GM21423 (cell line): ENCODE measurements around the gene PTPRD.

Experiments
- ATAC-seq: cut with Tn5 transposase; IDR thresholded peaks from one replicate; pipeline ENCODE4 v1.9.1; 2021; ENCODE audit warnings: mild to moderate bottlenecking, moderate library complexity; ENCODE audit not compliant: unreplicated experiment

Gene PTPRD

DNA sequence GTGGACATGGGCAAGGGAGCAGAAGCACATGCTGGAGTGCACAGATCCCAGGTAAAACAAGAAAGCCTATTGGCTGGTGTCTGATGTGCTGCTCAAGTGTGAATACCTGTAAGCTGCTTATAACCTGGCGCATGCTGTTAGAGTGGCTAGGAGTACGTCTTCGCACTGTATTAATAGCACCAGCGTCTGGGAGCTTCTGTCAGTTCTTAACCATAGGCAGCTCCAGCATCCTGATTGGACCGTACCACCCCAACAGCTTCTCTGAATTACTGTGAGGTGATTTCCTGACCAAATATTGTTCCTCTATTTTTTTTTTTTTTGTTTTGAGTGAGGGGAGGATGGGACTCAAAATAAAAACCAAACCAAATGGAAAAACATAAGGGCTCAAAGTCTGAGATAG is 987.6 kb downstream of the PTPRD start:
- ATAC-seq = no peak

DNA sequence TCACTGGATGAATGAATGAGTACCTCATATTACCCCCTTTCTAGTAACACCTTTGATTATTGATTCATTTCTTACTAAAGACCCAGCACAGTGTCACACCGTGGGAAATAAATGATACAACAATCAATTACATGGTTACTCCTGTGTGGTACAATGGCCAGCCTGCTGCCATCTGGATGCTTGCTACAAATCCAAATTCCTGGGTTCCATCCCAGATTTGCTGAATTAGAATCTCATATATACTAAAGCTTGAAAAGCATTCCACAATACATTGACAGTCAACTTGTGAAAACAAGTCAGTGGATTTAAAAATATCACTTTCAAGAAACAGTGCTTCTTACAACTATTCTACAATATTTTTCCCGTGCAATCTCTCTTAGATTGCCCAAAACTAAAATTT is 989.3 kb downstream of the PTPRD start:
- ATAC-seq = no peak

DNA sequence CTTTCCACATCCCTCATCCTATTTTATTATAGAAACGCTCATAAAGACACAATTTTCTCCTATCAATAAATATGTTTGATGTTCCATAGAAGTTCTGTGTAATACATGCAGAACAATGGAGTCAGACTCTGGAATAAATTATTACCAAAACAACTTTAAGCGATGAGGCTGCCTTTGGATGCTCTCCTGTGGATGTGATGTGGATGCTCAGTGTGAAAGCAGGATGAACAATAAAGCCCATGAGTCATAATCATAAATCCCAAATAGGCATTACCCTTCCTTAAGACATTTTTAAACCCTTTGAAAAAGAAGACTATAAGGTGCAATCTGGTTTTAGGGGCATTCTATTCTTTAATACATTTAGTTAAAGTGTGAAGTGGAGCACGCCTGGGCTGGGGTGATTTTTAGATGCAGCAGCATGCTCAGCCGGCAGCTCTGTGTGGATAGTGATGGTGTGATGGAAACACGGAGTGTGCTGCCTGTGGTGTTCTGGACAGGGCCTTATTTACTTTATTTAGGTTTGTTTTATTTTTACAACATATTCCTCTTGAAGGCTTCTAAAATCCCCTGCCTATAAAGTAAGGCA is 991.4 kb downstream of the PTPRD start:
- ATAC-seq = no peak

DNA sequence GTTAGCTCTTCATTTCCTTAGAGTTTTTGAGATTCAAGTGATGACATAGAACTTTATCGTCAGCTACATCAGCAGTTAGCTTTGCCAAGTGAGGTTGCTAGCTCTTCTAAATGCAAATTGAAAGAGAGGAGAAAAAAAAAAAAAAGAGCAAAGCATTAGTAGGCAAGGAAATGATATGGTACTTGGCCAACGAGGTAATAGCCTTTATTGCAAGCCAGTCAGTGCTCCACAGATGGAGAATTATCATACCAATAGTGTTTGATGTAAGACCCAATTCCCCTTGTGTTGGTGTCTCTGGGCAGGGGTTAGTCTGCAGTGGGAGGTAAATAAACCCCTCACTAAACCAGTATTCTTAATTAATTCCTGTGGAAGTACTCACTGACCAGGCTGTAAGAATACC is 992.1 kb downstream of the PTPRD start:
- no peak for ATAC-seq

DNA sequence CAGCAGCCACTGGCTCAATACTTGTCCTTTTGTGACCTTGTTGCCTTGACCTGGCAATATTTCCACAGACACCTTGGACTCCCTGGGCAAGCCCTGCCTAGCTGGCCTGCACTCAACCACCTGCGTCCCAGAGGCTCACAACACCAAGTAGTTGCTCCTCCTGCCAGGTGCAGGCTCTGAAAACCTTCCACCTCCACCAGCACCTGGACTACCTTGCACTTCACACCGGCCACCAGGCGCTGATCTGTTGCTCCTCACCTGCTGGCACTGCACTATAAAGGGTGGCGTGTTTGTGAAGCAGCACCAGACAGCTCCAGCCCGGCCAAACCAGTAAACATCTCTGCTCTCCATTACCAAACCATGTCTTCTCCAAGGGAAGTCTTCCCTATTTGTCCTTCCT is 997.7 kb downstream of the PTPRD start:
- ATAC-seq = no peak

DNA sequence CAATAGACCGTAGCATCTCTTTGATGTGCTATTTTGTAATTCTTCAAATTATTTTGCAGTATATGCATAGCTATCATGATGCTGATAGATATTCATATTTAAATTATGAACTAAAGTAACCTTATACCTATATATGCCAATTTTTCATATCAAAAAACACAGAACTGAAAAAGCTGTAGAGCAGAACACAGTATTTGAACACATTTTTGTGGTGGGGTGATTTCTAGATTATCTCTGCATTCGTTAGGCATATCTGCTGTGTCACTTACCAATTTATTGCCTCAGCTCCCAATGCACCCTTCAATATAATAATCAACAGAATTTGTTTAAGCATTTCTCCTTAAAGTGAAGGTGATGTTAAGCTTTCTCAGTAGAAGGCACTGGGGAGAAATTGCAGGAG is 998.2 kb downstream of the PTPRD start:
- no peak for ATAC-seq

DNA sequence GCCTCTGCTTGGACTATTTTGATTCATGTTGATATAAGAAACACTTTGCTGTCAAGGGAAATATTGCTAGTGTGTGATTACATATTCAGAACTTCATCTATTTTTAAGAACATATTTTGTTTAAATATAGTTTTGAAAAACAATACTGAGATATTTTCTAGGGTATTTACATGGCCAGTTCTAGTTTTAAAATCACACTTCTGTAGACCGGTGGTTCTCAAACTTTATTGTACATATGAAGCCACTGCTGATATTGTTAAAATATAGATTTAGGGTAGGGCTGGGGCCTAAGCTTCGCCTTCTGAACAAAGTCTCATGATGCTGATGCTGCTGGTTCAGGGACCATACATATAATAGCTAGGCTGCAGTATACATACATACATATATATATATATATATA is 1000.0 kb downstream of the PTPRD start:
- no peak for ATAC-seq

DNA sequence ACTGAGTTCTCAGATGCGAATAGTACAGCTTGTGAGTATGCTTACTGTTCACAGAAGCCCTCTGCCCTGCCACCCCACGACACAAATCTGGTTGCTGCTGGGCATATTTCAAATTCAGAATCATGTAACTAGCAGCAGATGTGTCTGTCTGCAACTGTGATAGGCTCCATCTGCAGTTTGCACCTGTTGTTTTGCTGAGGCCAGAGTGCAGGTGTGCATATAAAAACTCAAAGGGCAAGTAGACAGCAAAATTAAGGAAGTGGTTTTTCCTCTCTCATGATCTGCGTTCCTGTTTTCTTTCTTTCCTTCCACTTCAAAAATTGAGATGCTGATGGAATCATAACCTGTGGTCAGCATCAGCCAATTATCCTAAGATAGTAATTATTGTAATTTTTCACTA is 1000.5 kb downstream of the PTPRD start:
- ATAC-seq = peak; percentile 69

DNA sequence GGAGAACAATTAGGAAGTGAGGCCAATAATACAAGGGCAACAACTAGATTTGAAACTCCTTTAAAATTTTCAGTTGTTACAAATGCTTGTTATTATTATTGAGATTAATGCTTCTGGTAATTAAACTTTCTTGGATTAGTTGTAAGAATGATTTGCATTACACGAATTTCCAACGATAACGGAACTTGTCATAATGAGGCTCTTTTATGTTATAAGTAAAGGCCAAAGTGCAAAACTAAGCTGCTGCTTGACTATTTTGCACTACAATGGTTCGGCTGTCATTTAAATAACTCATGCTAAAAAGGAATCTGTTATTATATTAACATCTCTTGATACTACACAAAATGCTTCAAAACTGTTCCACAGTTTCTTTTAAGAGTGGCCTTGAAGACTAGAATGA is 1007.1 kb downstream of the PTPRD start:
- ATAC-seq = no peak

DNA sequence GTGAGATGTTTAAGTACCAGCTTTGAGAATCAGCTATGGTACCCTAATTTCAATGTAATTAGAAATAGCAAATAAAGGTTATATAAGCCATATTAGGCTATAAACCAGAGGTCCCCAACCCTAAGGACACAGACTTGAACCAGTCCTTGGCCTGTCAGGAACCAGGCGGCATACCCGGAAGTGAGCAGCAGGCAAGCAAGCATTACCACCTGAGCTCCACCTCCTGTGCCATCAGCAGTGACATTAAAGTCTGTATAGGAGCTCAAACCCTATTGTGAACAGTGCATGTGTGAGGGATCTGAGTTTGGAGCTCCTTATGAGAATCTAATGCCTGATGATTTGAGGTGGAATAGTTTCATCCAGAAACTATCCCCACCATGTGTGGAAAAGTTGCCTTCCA is 1009.5 kb downstream of the PTPRD start:
- ATAC-seq = no peak

DNA sequence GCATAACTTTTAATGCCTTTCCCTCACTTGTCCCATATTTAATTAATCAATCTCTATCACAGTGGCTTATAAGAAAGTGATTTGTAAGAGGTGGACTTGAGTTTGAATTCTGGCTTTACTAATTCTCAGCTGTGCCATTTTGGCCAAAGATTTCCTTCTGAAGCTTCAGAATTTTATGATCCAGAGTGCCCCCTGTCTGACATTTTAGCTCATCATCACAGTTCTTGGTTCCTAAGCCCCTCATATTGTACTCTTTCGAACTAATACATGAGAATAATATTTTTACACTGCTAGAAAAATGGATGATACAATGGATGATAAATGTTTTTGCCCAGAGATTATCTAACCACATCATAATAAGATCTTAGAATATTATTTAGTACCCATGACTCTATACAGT is 1014.1 kb downstream of the PTPRD start:
- no peak for ATAC-seq

DNA sequence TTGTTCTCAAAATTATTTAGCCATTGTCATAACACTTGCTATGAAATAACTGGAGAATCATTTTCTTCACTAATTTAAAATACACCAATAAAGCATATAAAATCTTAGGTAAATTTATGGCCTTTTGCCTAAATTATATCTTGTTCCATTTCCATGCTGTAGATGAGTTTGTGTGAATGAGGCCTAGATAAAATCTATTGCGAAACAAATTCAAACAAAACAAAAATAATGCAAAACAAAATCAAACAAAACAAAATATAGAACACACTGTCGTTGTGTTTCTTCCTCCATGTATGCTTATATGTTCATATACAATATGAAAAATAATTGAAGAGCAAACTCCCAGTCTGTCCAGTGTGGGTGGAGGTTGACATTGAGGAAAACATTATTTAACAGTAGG is 1020.7 kb downstream of the PTPRD start:
- ATAC-seq = no peak

DNA sequence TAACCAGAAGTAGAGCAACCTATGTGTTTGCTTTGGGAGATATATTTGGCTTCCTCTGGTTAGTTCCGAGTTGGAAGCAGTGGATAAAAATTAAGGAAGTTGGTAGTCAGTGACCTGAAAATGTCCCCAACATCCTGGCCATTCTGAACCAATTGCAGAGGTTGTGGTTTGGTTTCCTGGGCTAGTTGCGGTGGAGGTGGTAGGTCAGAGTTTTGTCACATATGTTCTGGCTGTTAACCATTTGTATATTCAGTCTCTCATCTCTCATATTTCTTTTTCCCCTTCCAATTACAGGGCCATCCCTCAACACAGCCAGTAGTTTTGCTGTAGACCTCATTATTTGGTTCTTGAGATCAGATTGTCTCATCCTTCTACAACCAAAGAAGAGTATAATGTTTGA is 1026.9 kb downstream of the PTPRD start:
- ATAC-seq = peak; percentile 57

DNA sequence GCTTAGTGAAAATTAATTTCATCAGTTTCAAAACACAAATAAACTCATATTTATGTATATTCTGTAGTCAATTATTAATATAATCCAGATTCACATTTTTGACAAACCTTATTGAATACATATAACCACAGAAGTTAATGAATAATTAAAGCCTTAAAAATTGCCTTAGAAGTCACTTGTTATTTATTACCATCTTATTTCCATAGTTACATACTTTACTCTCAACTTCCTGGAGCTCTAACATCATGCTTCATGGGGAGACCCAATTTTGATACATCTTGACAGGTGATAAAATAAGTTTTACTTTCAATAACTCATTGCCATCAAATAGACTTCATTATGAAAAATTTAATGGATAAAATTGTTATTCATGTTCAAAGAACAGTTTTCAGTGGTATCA is 1038.7 kb downstream of the PTPRD start:
- no peak for ATAC-seq

DNA sequence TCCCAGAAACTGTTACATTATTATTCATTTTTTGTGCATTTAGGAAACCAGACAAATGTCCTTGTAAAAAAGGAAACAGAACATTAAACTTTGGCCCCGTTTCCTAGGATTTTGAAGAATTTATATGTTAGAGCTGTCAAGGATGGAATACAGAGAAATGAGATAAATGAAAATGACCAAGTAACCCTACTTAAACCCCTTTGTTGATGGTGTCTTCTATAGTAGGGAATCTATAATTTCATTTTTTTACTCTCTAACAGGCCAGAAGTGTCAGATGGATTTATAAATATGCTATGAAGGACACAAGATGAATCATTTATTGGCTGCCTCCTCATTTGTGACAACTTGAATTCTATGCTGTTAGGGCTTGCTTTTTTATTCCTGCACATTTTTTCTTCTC is 1047.1 kb downstream of the PTPRD start:
- no peak for ATAC-seq

DNA sequence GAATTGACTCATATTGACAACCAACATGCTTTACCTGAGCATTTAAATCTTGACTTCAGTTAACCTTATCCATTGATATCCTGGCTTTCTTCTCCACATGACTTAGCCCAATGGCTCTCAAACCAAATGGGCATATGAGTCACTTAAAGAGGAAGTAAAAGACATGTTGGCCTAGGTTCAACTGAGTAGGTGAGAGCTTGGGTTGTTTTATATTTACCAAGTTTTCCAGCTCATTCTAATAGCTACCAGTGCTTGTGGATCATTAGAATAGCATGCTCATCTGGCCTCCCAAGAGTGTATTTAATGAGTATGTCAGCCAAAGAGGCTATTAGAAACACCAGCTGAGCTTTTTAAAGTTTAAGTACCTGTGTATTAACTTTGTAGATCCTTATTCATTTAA is 1049.0 kb downstream of the PTPRD start:
- ATAC-seq = no peak

DNA sequence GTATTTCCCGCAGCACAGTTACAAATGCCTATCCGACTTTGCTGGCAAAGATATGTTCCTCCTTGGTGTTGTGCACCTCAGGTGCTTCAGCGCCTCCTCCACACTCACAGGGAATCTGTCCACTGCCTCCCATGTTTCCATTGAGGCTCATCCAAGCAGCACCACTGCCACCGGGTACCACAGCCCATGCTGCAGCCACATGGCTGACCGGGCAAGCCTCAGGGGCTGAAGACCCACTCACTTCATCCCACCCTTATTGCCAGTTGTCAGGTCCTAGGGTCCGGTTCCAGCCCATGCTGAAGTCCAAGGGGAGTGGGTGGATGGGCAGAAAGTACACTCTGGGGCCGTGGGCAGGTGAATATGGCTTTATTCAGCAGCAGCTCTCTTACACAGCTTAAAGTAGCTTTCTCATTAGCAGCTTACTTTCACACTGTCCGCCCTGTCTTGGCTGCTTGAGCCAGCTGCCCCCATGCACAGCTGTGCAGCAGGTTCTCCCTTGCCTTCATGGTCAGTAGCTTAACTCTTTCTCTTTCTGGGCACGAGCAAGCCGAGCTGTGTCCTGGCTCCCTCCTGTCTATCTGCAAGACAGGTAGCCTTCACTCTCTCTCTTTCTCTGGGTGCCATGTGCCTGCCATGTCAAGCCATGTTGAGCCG is 1052.3 kb downstream of the PTPRD start:
- no peak for ATAC-seq

DNA sequence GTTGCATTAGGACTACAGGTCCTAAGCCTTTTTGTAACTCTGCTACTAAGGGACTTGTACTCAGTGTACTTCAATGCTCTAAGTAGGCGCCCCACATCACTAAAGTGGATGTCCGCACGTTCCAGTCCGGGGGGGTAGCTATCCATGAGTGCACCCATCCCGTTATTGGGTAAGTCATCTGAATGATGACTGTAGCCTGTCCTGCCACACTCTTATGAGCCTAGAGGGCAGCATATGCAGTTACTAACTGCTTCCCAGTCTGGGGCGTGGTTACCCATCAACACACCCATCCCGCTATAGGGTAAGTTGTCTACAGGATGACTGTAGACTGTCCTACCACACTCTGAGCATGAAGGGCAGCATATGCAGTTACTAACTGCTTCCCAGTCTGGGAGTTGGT is 1053.9 kb downstream of the PTPRD start:
- no peak for ATAC-seq

DNA sequence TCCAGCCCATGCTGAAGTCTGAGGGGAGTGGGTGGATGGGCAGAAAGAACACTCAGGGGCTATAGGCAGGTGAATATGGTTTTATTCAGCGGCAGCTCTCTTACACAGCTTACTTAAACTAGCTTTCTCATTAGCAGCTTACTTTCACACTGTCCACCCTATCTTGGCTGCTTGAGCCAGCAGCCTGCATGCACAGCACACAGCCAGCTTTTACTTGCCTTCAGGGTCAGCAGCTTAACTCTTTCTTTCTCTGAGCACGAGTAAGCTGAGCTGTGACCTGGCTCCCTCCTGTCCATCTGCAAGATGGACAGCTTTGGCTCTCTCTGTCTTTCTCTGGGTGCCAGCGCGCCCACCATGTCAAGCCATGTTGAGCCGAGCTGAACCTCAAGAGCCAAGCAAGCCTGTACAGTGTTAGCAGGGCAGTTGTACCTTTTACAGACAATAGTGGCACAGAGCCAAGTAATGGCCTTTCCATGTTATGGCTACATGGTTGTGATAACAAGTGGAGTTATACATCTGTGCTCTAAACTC is 1054.9 kb downstream of the PTPRD start:
- ATAC-seq = no peak

DNA sequence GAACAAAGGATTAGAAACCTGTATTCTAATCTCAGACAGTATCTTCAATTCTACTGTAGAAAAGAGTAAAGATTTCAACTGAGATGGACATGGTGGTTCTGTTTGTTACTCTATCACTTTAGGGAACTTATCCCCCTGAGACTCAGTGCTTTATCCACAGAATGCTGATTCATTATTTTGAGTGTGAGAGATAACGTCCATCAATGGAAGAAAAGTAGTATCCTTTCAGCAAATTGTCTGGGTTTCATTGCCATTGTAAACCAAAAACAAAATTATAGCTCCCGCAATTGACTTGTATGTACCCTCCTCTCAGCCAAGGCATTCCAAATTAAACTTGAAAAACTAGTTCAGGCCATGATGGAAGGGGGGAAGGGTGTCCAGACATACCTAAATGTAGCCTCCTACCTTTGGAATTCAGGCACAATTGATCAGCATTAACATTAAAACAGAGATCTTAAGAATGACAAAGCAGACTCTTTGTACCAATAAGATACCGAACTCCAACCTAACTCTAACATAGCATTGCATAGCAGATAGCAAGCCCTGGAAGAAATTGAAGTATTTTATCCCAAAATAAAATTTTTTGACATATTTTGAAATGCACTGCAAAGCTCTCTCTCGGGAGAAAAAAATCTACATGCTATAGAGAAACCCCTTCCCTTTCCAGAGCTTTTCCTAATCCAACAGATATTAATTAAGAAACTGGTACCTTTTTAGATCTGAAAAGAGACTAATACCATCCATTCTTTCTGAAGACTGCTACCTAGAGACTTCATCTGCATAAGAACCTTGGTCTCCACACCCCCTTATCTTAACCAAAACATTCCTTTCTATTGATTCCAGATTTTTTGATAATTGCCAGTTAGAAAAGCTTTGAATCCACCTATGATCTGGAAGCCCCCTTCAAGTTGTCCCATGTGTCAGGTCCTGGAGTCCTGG is 1055.7 kb downstream of the PTPRD start:
- ATAC-seq = no peak

DNA sequence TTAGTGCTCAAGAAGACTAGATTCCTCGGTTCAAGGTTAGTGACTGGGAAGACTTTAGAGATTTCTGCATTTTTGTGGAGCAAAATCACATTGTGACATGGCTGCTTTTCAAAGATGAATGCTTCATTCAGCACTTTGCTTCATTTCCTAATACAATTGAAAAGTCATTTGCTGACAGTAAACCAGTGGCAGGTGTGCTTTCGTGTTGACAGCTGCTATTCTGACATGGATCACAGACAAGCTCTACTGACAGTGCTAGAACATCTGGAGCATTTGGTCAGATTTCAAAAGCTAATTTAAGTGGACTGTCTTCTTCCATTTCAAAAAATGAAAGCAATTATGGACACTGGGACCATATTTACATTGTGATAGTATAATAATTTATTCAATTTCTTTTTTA is 1060.1 kb downstream of the PTPRD start:
- no peak for ATAC-seq

DNA sequence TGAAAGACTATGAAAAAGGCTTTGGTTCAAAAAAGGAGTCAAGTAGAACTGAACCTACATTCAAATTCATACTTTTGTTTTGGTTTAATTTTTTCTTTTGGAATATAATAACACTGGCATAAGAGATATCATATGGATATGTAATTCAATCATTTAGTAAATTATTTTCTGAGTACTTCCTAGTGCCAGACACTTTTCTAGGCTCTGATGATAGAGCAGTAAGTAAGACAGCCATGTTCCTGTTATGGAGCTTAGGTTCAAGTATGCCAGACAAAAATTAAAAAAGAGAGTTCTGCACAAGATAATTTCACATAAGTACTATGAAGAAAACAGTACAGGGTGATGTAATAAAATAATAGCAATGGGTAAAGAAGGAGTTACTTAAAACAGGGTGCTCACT is 1074.0 kb downstream of the PTPRD start:
- ATAC-seq = no peak
